ENCODE results near the gene TMEM131L. TPM values are rescaled to one million over a fixed set of nuclear protein-coding genes. Genes with fewer than 3 reads are reported as not detected.
A peak's percentile ranks its signal among the peaks of the same experiment; 100 is the strongest.
"Not testable (repeated sequence)": the region's sequence is repeated elsewhere in the genome, so short reads cannot be mapped to it uniquely, and the experiment has no call there.

TMEM131L gene
- total and polyA plus RNA-seq, 4 experiments from 2014 or later = 20.8 to 65.6 (median 53.2) TPM

DNA sequence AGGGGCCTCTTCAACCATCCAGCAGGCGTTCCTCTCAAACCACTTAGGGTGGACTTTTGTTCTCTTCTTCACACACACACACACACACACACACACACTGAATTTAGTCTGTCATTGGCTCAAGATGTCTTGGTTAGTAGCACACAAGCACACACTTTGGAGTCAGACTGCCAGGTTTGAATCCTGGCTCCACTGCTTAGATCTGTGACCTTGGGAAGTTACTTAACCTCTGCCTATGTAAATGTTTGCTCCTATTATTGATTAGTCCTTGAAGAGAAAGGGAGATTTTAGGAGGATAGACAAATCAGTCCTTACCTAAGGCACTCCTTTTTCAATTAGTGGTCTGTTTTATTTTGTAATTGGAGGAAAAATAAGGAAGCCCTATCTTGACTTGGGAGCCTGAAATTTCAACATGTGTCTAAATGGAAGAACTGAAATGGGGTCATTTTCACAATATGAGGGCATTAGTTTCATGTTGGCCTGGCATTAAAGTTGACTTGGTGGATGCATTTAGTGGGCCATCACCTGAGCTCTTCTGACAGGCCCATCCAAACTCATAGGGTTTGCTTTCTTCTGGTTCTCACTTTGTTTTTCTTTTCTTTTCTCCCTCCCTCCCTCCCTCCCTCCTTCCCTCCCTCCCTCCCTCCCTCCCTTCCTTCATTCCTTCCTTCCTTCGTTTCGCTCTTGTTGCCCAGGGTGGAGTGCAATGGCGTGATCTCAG, 13.3 kb upstream of the TMEM131L start:
- Mint-ChIP-seq H3K4me3 (no peak overlapping the region), H3K27me3 (no peaks in the 10 kb centered on the region), H3K4me1 (peaks cover 12 to 24% (median 16%) of the 10 kb centered on the region in 4 donors), H3K27ac (peak overlapping the region in 2 of 7 donors; percentile 22 to 42), H3K9me3 (no peaks in the 10 kb centered on the region), H3K36me3 (no peaks in the 10 kb centered on the region)
- intact Hi-C loops (cut with micrococcal nuclease) = no loop called here
- Histone ChIP-seq H3K9me3 (ENCODE audit: control insufficient read depth in 1 of 2, low read length in 2 of 2) (no peaks in the 10 kb centered on the region), H3K36me3 (ENCODE audit: insufficient read depth, low read length) (no peaks in the 10 kb centered on the region), H3K4me1 (ENCODE audit: insufficient read depth, low read length) (peaks cover 18% of the 10 kb centered on the region), H3K27ac (ENCODE audit: low read depth, low read length) (no peak overlapping the region), H3K27me3 (ENCODE audit: insufficient read depth, low read length) (no peaks in the 10 kb centered on the region), H3K4me3 (ENCODE audit: low read length in 2 of 2) (no peak overlapping the region)
- CTCF ChIA-PET (ENCODE audit: partially characterized antibody) = interaction anchor here (1.5 to 1.9 kb wide), 2 partner anchors 20 to 121 kb away, joined by 4 to 5 read pairs; no protein-coding TSS in a partner anchor
- POLR2A ChIA-PET (ENCODE audit: partially characterized antibody) = interaction anchor here (4.9 kb wide), 1 partner anchor 13 kb away, joined by 26 read pairs; the partner anchor contains the start of gene TMEM131L
- no peak for DNase-seq

DNA sequence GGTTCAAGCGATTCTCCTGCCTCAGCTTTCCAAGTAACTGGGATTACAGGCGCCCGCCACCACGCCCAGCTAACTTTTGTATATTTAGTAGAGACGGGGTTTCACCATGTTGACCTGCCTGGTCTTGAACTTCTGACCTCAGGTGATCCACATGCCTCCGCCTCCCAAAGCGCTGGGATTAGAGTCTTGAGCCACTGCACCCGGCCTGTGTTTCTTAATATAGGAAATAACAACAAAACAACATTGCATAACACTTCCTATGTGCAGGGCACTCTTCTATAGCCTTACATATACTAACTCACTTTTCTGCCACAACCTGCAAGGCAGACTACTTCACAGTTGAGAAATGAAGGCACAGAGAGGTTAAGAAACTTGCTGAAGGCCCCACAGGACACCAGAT, 12.8 kb upstream of the TMEM131L start:
- no peak for DNase-seq
- CTCF ChIA-PET (ENCODE audit: partially characterized antibody) = interaction anchor here (1.5 to 1.9 kb wide), 2 partner anchors 20 to 120 kb away, joined by 4 to 5 read pairs; no protein-coding TSS in a partner anchor
- peaks cover 18% of the 10 kb centered on the region for H3K4me1 ChIP-seq (ENCODE audit: insufficient read depth, low read length)
- Mint-ChIP-seq H3K27ac (no peak overlapping the region), H3K4me1 (peaks cover 12 to 24% (median 16%) of the 10 kb centered on the region in 4 donors), H3K27me3 (no peaks in the 10 kb centered on the region), H3K4me3 (no peak overlapping the region), H3K9me3 (no peaks in the 10 kb centered on the region), H3K36me3 (no peaks in the 10 kb centered on the region)
- no peaks in the 10 kb centered on the region for H3K27me3 ChIP-seq (ENCODE audit: insufficient read depth, low read length)
- no peak overlapping the region for H3K27ac ChIP-seq (ENCODE audit: low read depth, low read length)
- H3K4me3 ChIP-seq (ENCODE audit: low read length in 2 of 2) = no peak overlapping the region
- intact Hi-C loops (cut with micrococcal nuclease) = no loop called here
- no peaks in the 10 kb centered on the region for H3K36me3 ChIP-seq (ENCODE audit: insufficient read depth, low read length)
- no peaks in the 10 kb centered on the region for H3K9me3 ChIP-seq (ENCODE audit: control insufficient read depth in 1 of 2, low read length in 2 of 2)
- POLR2A ChIA-PET (ENCODE audit: partially characterized antibody) = interaction anchor here (4.9 kb wide), 1 partner anchor 12 kb away, joined by 26 read pairs; the partner anchor contains the start of gene TMEM131L

DNA sequence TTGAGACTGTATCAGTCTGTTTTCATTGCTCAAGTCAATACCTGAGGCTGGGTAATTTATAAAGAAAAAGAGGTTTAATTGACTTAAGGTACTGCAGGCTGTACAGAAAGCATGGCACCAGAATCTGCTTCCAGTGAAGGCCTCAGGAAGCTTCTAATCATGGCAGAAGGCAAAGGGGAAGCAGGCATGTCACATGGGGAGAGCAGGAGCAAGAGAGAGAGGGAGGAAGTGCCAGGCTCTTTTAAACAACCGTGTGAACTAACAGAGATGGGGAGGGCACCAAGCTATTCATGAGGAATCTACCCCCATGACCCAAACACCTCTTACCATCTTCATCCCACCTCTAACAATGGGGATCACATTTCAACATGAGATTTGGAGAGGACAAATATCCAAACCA, 7.2 kb upstream of the TMEM131L start:
- no peaks in the 10 kb centered on the region for H3K36me3 Mint-ChIP-seq
- no peaks in the 10 kb centered on the region for H3K27me3 Mint-ChIP-seq
- no peaks in the 10 kb centered on the region for H3K9me3 Mint-ChIP-seq
- peak overlapping the region in 1 of 7 donors; percentile 52 for H3K27ac Mint-ChIP-seq
- H3K4me1 ChIP-seq (ENCODE audit: insufficient read depth, low read length) = no peaks in the 10 kb centered on the region
- H3K27me3 ChIP-seq (ENCODE audit: insufficient read depth, low read length) = no peaks in the 10 kb centered on the region
- H3K4me3 Mint-ChIP-seq = no peak overlapping the region
- no peak for DNase-seq
- H3K4me3 ChIP-seq (ENCODE audit: low read length in 2 of 2) = no peak overlapping the region
- no peak overlapping the region for H3K27ac ChIP-seq (ENCODE audit: low read depth, low read length)
- peaks cover under 1 to 3% (median 2%) of the 10 kb centered on the region in 4 donors for H3K4me1 Mint-ChIP-seq
- H3K9me3 ChIP-seq (ENCODE audit: control insufficient read depth in 1 of 2, low read length in 2 of 2) = no peaks in the 10 kb centered on the region
- ChIA-PET CTCF (ENCODE audit: partially characterized antibody) (no interaction called here), POLR2A (ENCODE audit: partially characterized antibody) (interaction anchor here (1.0 kb wide), 2 partner anchors 9 kb away, joined by 3 read pairs; no protein-coding TSS in a partner anchor)
- H3K36me3 ChIP-seq (ENCODE audit: insufficient read depth, low read length) = no peaks in the 10 kb centered on the region
- intact Hi-C loops (cut with micrococcal nuclease) = no loop called here

DNA sequence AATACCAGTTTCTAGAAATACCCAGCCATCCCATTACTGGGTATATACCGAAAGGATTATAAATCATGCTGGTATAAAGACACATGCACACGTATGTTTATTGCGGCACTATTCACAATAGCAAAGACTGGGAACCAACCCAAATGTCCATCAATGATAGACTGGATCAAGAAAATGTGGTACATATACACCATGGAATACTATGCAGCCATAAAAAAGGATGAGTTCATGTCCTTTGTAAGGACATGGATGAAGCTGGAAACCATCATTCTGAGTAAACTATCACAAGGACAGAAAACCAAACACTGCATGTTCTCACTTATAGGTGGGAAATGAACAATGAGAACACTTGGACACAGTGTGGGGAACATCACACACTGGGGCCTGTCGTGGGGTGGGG, 4.6 kb upstream of the TMEM131L start:
- DNase-seq; H3K4me3 ChIP-seq (ENCODE audit: low read length in 2 of 2); H3K9me3 Mint-ChIP-seq; CTCF ChIA-PET (ENCODE audit: partially characterized antibody); POLR2A ChIA-PET (ENCODE audit: partially characterized antibody); H3K27me3 ChIP-seq (ENCODE audit: insufficient read depth, low read length); H3K27me3 Mint-ChIP-seq; H3K36me3 Mint-ChIP-seq; H3K4me3 Mint-ChIP-seq; intact Hi-C loops (cut with micrococcal nuclease); H3K27ac Mint-ChIP-seq; H3K9me3 ChIP-seq (ENCODE audit: control insufficient read depth in 1 of 2, low read length in 2 of 2); H3K27ac ChIP-seq (ENCODE audit: low read depth, low read length); H3K36me3 ChIP-seq (ENCODE audit: insufficient read depth, low read length): not testable (repeated sequence)
- peaks cover 10 to 20% (median 14%) of the 10 kb centered on the region in 4 donors for H3K4me1 Mint-ChIP-seq
- peaks cover 14% of the 10 kb centered on the region for H3K4me1 ChIP-seq (ENCODE audit: insufficient read depth, low read length)

DNA sequence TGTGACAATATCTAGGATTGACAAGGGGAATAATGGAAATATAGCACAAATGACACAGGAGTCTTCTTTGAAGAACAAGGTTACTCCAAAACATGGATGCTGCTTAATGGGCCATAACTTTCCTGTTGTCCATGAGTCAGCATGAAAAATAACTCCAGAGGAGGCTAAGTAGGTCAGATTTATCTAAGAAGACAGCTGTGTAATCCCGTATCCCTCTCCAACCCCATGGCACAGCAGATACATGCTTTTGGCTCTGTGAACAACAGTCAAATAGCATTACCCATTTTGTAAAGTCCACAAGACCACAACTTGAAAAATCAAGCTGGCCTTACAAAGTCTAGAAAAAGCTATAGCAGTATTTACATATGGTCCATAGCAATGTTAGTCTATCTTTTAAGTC, 2.1 kb upstream of the TMEM131L start:
- Mint-ChIP-seq H3K36me3 (peaks cover 0 to 18% of the 10 kb centered on the region in 2 donors), H3K4me1 (peaks cover 14 to 37% (median 17%) of the 10 kb centered on the region in 4 donors), H3K27ac (peak overlapping the region in 3 of 7 donors; percentile 0 to 95 (median 66)), H3K9me3 (no peaks in the 10 kb centered on the region), H3K4me3 (peak overlapping the region in 1 of 8 donors; percentile 5), H3K27me3 (no peaks in the 10 kb centered on the region)
- Histone ChIP-seq H3K9me3 (ENCODE audit: control insufficient read depth in 1 of 2, low read length in 2 of 2) (no peaks in the 10 kb centered on the region), H3K4me3 (ENCODE audit: low read length in 2 of 2) (no peak overlapping the region), H3K36me3 (ENCODE audit: insufficient read depth, low read length) (no peaks in the 10 kb centered on the region), H3K27me3 (ENCODE audit: insufficient read depth, low read length) (no peaks in the 10 kb centered on the region), H3K27ac (ENCODE audit: low read depth, low read length) (no peak overlapping the region), H3K4me1 (ENCODE audit: insufficient read depth, low read length) (peaks cover 14% of the 10 kb centered on the region)
- no peak for DNase-seq
- ChIA-PET CTCF (ENCODE audit: partially characterized antibody) (interaction anchor here (0.9 to 8.3 kb wide), 5 partner anchors 20 to 110 kb away, joined by 3 to 100 read pairs (median 27); no protein-coding TSS in a partner anchor), POLR2A (ENCODE audit: partially characterized antibody) (interaction anchor here (2.4 to 3.6 kb wide), 2 partner anchors 10 to 104 kb away, joined by 8 to 26 read pairs; no protein-coding TSS in a partner anchor)
- intact Hi-C loops (cut with micrococcal nuclease) = no loop called here

DNA sequence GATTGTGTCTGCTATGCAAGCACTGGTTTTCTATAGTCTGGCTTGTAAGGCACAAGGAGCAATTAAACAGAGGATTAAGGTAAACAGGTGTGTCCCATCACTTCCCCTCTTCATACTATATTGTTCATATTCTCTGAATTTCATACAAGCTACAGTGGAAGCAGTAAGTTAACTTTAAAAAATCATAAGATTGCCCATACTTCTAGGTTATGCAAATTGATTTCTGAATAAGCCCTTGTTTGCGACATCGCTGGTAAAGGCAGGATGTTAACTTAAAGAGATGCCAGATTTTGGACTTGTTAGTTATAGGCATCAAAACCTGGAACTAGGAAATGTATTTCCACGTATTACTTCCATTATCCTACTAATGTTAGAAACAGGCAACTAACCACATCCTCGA, 1.0 kb upstream of the TMEM131L start:
- peaks cover 0 to 24% of the 10 kb centered on the region in 2 donors for H3K36me3 Mint-ChIP-seq
- H3K4me3 Mint-ChIP-seq = peak overlapping the region; percentile 84 to 99 (median 90)
- Histone ChIP-seq H3K4me1 (ENCODE audit: insufficient read depth, low read length) (peaks cover 25% of the 10 kb centered on the region), H3K4me3 (ENCODE audit: low read length in 2 of 2) (peak overlapping the region in 1 of 2 donors; percentile 56), H3K9me3 (ENCODE audit: control insufficient read depth in 1 of 2, low read length in 2 of 2) (no peaks in the 10 kb centered on the region), H3K27me3 (ENCODE audit: insufficient read depth, low read length) (no peaks in the 10 kb centered on the region), H3K27ac (ENCODE audit: low read depth, low read length) (peak overlapping the region; percentile 56), H3K36me3 (ENCODE audit: insufficient read depth, low read length) (no peaks in the 10 kb centered on the region)
- no peak for DNase-seq
- peak overlapping the region; percentile 66 to 96 (median 94) for H3K27ac Mint-ChIP-seq
- H3K4me1 Mint-ChIP-seq = peaks cover 20 to 48% (median 25%) of the 10 kb centered on the region in 4 donors
- no peaks in the 10 kb centered on the region for H3K27me3 Mint-ChIP-seq
- ChIA-PET CTCF (ENCODE audit: partially characterized antibody) (interaction anchor here (0.9 to 8.3 kb wide), 23 partner anchors 10 to 178 kb away, joined by 3 to 100 read pairs (median 9); no protein-coding TSS in a partner anchor), POLR2A (ENCODE audit: partially characterized antibody) (interaction anchor here (0.7 to 20.6 kb wide), 24 partner anchors 10 to 119 kb away, joined by 3 to 546 read pairs (median 11); no protein-coding TSS in a partner anchor)
- no peaks in the 10 kb centered on the region for H3K9me3 Mint-ChIP-seq
- intact Hi-C loops (cut with micrococcal nuclease) = no loop called here

DNA sequence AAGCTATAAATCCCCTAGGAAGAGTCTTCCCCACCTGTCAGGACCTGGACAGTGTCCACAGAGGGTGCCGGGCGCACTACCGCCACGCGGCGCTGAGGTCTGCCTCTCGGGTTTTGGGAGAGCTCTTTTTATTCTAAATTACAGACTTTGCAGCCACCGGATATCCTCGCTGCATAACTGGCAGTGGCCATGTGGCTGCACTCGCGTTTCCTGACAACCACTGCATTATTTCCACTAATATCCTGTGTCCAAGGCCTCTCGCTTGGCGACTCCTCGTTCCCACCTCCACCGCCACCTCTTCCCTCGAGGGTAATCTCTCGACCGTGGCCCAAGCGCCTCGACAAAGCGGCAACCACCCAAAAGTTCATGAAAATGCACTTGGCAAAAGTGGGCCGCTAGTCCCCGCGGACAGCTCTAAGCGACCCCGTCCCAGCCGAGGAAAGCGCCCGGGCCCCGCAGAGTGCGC, 512 bp upstream of the TMEM131L start:
- Histone ChIP-seq H3K27ac (ENCODE audit: low read depth, low read length) (peak overlapping the region; percentile 56), H3K36me3 (ENCODE audit: insufficient read depth, low read length) (no peaks in the 10 kb centered on the region), H3K9me3 (ENCODE audit: control insufficient read depth in 1 of 2, low read length in 2 of 2) (no peaks in the 10 kb centered on the region), H3K4me1 (ENCODE audit: insufficient read depth, low read length) (peaks cover 30% of the 10 kb centered on the region), H3K27me3 (ENCODE audit: insufficient read depth, low read length) (no peaks in the 10 kb centered on the region), H3K4me3 (ENCODE audit: low read length in 2 of 2) (peak overlapping the region in 1 of 2 donors; percentile 56)
- POLR2A ChIA-PET (ENCODE audit: partially characterized antibody) = interaction anchor here (0.7 to 20.6 kb wide), 29 partner anchors 10 to 929 kb away, joined by 3 to 546 read pairs (median 8); no protein-coding TSS in a partner anchor
- peak in 1 of 5 donors; percentile 55 for DNase-seq
- Mint-ChIP-seq H3K36me3 (peaks cover 0 to 26% of the 10 kb centered on the region in 2 donors), H3K4me3 (peak overlapping the region; percentile 84 to 99 (median 90)), H3K9me3 (no peaks in the 10 kb centered on the region), H3K4me1 (peaks cover 24 to 53% (median 30%) of the 10 kb centered on the region in 4 donors), H3K27me3 (no peaks in the 10 kb centered on the region), H3K27ac (peak overlapping the region; percentile 66 to 96 (median 94))
- CTCF ChIA-PET (ENCODE audit: partially characterized antibody) = interaction anchor here (0.7 to 8.3 kb wide), 30 partner anchors 10 to 178 kb away, joined by 3 to 100 read pairs (median 6); no protein-coding TSS in a partner anchor
- intact Hi-C loops (cut with micrococcal nuclease) = loop anchor here (1.0 kb wide), 3 partner anchors 32 to 57 kb away; no protein-coding TSS in a partner anchor

Measured in CD4-positive, alpha-beta memory T cell (primary cell).